ENCODE measurements around the gene BRICD5. TPM values are rescaled to one million over a fixed set of nuclear protein-coding genes. Genes with fewer than 3 reads are reported as not detected.
"Not testable (repeated sequence)": the region's sequence is repeated elsewhere in the genome, so short reads cannot be mapped to it uniquely, and the experiment has no call there.

BRICD5 gene
- 3.3 and 9.9 TPM in 2 replicates for total RNA-seq
- polyA plus RNA-seq, result 6.2 and 14.8 TPM in 2 replicates

DNA sequence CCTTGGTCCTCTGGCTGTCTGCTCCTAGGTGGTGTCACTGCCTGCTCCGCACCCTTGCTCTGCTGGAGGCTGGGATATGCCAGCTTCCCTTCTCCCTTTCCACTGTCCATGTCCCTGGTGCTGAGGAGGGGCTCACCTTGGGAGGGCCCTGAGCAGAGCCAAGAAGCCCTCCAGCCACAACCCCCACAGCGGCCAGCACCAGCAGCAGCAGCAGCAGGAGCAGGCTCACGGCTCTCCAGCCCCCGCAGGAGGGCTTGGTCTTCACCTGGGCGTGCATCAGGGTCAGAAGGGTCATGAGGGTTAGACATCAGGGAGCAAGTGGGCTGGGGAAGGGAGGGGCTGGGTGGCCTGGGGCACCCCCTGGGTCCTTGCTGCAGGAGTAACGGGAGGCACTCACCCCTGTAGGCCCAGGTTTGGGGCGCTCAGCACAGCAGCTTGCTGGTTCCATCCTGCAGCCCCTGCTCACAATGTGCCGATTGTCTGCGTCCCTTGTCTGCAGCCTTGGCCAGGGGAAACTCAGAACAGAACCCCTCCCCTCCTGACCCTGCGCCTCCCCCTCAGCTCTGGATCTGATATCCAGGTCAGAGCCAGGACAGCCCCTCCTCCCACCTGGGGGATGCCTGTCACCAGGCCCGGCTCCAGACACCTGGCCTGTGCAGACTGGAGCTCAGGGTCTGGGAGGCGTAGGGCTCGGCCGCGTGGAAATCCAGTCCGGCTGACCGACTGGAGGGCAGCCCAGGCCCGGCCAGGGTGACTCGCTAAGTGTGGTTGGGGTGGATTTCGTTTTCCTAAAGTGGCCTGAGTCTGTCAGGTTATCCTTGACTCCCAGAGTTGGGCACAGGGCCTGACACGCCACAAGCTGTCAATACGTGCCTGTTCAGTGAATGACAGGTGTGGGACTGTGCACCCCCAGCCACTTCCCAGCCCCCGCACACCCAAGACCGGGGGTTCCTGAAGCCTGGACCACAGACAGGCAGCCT lies at the start of gene BRICD5:
Gene BRICD5 (minus strand): TSS at position 478 of the 980 bp plus-strand sequence. CDS start 30 bp downstream, at position 448.
- Histone ChIP-seq H4K20me1 (ENCODE audit: insufficient read depth, poor library complexity, severe bottlenecking) (peaks cover 8% of the 10 kb centered on the region), H3K4me3 (no peak within 1 kb of the TSS), H3K9me3 (ENCODE audit: low read depth) (no peaks in the 10 kb centered on the region), H3K36me3 (replicated peaks; ENCODE audit: insufficient read depth, low read depth) (no peaks in the 10 kb centered on the region), H2AFZ (no peak within 1 kb of the TSS), H3K9me2 (replicated peaks; ENCODE audit: insufficient read depth) (no peaks in the 10 kb centered on the region), H3K4me1 (ENCODE audit: insufficient read depth) (peaks cover 16% of the 10 kb centered on the region), H3K79me2 (peaks cover 30% of the 10 kb centered on the region), H3K27me3 (no peaks in the 10 kb centered on the region), H3K27ac (no peak within 1 kb of the TSS), H3K4me2 (no peak within 1 kb of the TSS)
- WGBS (ENCODE audit: low lambda C conversion rate, missing lambda C conversion rate), result 63% methylated on average over 22 of the region's 24 CpGs
- DNase-seq (ENCODE audit: low spot score), result no peak
- TF ChIP-seq EZH2 (IDR thresholded peaks at IDR 0.05; ENCODE audit: borderline replicate concordance) (no peak), EZH2phosphoT487 (IDR thresholded peaks at IDR 0.05; ENCODE audit: low read depth, severe bottlenecking, unreplicated experiment) (no peak)
- TF ChIP-seq, protein P1, sequence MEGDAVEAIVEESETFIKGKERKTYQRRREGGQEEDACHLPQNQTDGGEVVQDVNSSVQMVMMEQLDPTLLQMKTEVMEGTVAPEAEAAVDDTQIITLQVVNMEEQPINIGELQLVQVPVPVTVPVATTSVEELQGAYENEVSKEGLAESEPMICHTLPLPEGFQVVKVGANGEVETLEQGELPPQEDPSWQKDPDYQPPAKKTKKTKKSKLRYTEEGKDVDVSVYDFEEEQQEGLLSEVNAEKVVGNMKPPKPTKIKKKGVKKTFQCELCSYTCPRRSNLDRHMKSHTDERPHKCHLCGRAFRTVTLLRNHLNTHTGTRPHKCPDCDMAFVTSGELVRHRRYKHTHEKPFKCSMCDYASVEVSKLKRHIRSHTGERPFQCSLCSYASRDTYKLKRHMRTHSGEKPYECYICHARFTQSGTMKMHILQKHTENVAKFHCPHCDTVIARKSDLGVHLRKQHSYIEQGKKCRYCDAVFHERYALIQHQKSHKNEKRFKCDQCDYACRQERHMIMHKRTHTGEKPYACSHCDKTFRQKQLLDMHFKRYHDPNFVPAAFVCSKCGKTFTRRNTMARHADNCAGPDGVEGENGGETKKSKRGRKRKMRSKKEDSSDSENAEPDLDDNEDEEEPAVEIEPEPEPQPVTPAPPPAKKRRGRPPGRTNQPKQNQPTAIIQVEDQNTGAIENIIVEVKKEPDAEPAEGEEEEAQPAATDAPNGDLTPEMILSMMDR (IDR thresholded peaks at IDR 0.05; ENCODE audit: poor library complexity), result no peak

DNA sequence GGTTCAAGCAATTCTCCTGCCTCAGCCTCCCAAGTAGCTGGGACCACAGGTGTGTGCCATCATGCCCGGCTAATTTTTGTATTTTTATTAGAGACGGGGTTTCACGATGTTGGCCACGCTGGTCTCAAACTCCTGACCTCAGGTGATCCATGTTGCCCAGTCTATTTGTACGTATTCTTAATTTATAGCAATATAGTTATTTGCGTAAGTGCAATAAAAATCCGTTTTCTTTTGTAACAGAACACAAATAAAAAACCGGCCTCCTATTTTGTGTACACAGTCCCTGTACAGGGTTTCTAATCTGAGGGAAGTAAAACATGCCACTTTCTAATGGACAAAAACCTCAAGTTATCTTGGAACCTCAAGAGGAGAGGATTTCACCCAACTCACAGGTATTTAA lies 49.6 kb upstream of the BRICD5 start:
- no peak overlapping the region for H2AFZ ChIP-seq
- no peaks in the 10 kb centered on the region for H3K9me2 ChIP-seq (replicated peaks; ENCODE audit: insufficient read depth)
- H3K4me1 ChIP-seq (ENCODE audit: insufficient read depth), result no peaks in the 10 kb centered on the region
- H3K4me3 ChIP-seq, result no peak overlapping the region
- no peak for DNase-seq (ENCODE audit: low spot score)
- no peak overlapping the region for H3K4me2 ChIP-seq
- no peak overlapping the region for H3K27ac ChIP-seq
- no peaks in the 10 kb centered on the region for H3K27me3 ChIP-seq
- WGBS (ENCODE audit: low lambda C conversion rate, missing lambda C conversion rate), result 95% methylated on average over 8 of the region's 8 CpGs
- TF ChIP-seq EZH2phosphoT487 (IDR thresholded peaks at IDR 0.05; ENCODE audit: low read depth, severe bottlenecking, unreplicated experiment) (no peak), EZH2 (IDR thresholded peaks at IDR 0.05; ENCODE audit: borderline replicate concordance) (no peak)
- TF ChIP-seq, protein P1 (IDR thresholded peaks at IDR 0.05; ENCODE audit: poor library complexity), result no peak
- peaks cover 67% of the 10 kb centered on the region for H3K79me2 ChIP-seq
- H3K9me3 ChIP-seq (ENCODE audit: low read depth), result no peaks in the 10 kb centered on the region
- no peaks in the 10 kb centered on the region for H3K36me3 ChIP-seq (replicated peaks; ENCODE audit: insufficient read depth, low read depth)
- H4K20me1 ChIP-seq (ENCODE audit: insufficient read depth, poor library complexity, severe bottlenecking), result peaks cover 44% of the 10 kb centered on the region

DNA sequence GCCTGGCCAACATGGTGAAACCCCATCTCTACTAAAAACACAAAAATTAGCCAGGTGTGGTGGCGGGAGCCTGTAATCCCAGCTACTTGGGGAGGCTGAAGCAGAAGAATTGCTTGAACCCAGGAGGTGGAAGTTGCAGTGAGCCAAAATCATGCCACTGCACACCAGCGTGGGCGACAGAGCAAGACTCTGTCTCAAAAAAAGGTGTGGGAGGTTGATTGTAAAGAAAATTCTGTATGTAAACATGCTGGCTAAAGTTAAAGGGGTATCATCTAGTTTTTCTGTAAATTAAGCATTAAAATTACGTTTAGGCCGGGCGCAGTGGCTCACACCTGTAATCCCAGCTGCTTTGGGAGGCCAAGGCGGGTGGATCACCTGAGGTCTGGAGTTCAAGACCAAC lies 47.9 kb upstream of the BRICD5 start:
- DNase-seq (ENCODE audit: low spot score); H3K4me3 ChIP-seq; H3K9me2 ChIP-seq (replicated peaks; ENCODE audit: insufficient read depth); H3K36me3 ChIP-seq (replicated peaks; ENCODE audit: insufficient read depth, low read depth); H3K27ac ChIP-seq; H3K27me3 ChIP-seq; H3K4me2 ChIP-seq; H2AFZ ChIP-seq; H3K4me1 ChIP-seq (ENCODE audit: insufficient read depth); H3K9me3 ChIP-seq (ENCODE audit: low read depth): not testable (repeated sequence)
- H4K20me1 ChIP-seq (ENCODE audit: insufficient read depth, poor library complexity, severe bottlenecking), result peaks cover 27% of the 10 kb centered on the region
- 96% methylated on average over 7 of the region's 7 CpGs for WGBS (ENCODE audit: low lambda C conversion rate, missing lambda C conversion rate)
- peaks cover 53% of the 10 kb centered on the region for H3K79me2 ChIP-seq

DNA sequence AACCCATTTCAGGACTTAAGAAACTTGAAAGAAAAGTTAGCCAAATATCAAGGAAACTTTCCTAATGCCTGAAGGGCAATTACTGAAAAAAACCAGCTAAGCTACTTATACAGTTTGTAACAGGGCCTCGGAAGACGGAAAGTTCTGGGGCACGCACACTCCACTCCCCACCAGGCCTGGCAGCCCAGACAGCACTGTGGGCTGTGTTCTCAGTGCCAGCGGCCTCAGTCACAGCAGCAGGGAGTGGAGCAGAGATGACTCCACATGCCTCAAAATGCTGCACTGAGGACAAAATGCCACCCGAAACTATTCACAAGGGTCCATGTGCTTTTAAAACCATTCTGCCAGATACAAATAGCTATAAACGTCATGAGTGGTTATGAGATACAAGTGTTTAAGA lies 47.1 kb upstream of the BRICD5 start:
- DNase-seq (ENCODE audit: low spot score), result no peak
- Histone ChIP-seq H3K79me2 (peaks cover 45% of the 10 kb centered on the region), H3K36me3 (replicated peaks; ENCODE audit: insufficient read depth, low read depth) (no peaks in the 10 kb centered on the region), H4K20me1 (ENCODE audit: insufficient read depth, poor library complexity, severe bottlenecking) (peaks cover 19% of the 10 kb centered on the region), H3K4me2 (no peak overlapping the region), H3K4me1 (ENCODE audit: insufficient read depth) (no peaks in the 10 kb centered on the region), H3K9me3 (ENCODE audit: low read depth) (no peaks in the 10 kb centered on the region), H3K27me3 (no peaks in the 10 kb centered on the region), H2AFZ (no peak overlapping the region), H3K27ac (no peak overlapping the region), H3K9me2 (replicated peaks; ENCODE audit: insufficient read depth) (no peaks in the 10 kb centered on the region), H3K4me3 (no peak overlapping the region)
- TF ChIP-seq, protein P1 (IDR thresholded peaks at IDR 0.05; ENCODE audit: poor library complexity), result no peak
- TF ChIP-seq EZH2phosphoT487 (IDR thresholded peaks at IDR 0.05; ENCODE audit: low read depth, severe bottlenecking, unreplicated experiment) (no peak), EZH2 (IDR thresholded peaks at IDR 0.05; ENCODE audit: borderline replicate concordance) (no peak)
- WGBS (ENCODE audit: low lambda C conversion rate, missing lambda C conversion rate), result 94% methylated on average over 6 of the region's 6 CpGs
